Measurements from ENCODE around the gene KIAA0040.

- TF ChIP-seq CTCF (IDR thresholded peaks at IDR 0.05; ENCODE audit: poor library complexity, severe bottlenecking): no peak
- no peak for TF ChIP-seq EZH2 (IDR thresholded peaks at IDR 0.05; ENCODE audit: borderline replicate concordance, insufficient read depth, low read length, poor library complexity, severe bottlenecking)
- TF ChIP-seq POLR2AphosphoS5 (IDR thresholded peaks at IDR 0.05): no peak
- TF ChIP-seq RAD21 (conservative IDR thresholded peaks at IDR 0.05): no peak
- no peak for TF ChIP-seq TAF1 (IDR thresholded peaks at IDR 0.05; ENCODE audit: low read depth)
- TF ChIP-seq EP300 (conservative IDR thresholded peaks at IDR 0.05; ENCODE audit: poor library complexity, severe bottlenecking): no peak
- no peak for TF ChIP-seq SMC3 (conservative IDR thresholded peaks at IDR 0.05; ENCODE audit: poor library complexity)
- no peak for TF ChIP-seq MXI1 (conservative IDR thresholded peaks at IDR 0.05; ENCODE audit: poor library complexity, severe bottlenecking)
These were observed 44.8 kb upstream of the KIAA0040 start for GRCh38 chr1:175237389-175237788.
